Measurements from ENCODE around the gene ZC3HAV1L.
"Not testable (repeated sequence)": the region's sequence is repeated elsewhere in the genome, so short reads cannot be mapped to it uniquely, and the experiment has no call there.

ZC3HAV1L gene

DNA sequence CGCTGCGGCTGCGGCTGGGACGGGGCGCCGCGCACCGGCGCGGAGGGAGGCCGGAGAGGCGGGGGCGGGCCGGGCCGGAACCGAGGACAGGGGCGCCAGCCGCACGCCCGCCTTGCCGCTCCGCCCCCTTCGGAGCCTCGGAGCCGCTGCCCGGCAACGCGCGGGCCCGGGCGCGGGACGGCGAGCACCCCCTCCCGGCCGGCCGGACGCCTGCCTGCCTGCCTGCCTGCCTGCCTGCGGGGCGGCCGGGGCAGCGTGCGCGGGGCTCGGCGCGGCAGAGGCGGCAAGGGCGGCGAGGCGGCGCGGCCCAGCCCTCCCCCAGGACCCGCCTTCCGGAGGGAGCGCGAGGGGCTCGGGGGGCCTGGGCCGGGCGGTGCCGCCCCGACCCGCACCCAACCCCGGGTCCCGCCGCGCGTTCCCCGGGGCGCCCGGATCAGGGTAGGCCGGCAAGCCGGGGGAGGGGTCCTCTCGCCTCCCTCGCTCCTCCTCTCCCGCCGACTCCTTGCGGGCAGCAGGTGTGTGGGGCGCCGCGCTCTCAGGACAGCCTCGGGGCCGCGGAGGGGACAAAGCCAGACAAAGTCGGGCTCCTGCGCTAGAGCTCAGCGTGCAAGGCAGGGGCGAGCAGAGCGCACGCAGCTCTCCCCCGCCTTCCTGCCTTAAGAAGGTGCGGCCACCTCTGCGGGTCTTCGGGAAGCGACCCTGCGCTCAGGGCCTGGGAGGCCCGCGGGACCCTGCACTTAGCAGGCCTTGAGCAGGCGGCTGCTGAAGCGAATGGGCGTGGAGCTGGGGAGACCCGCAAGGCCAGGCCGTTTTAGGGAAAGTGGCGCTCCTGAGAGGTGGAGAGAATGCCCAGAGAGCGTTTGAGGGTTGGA is 54.3 kb downstream of the ZC3HAV1L start, which contains the start of gene KIAA1549:
Gene KIAA1549 (minus strand): TSS at position 58 of the 872 bp plus-strand sequence. CDS start 120 bp downstream, outside the sequence.
- Histone ChIP-seq H3K36me3 (ENCODE audit: control insufficient read depth in 1 of 2, insufficient read depth in 2 of 2, low read length in 2 of 2) (no peaks in the 10 kb centered on the region), H3K4me1 (ENCODE audit: control insufficient read depth in 1 of 2, insufficient read depth in 2 of 2, low read length in 2 of 2) (peaks cover 11 to 14% of the 10 kb centered on the region in 2 donors), H3K9me3 (ENCODE audit: control insufficient read depth in 1 of 2, low read length in 2 of 2) (no peaks in the 10 kb centered on the region), H3K4me3 (ENCODE audit: low read depth in 1 of 2, low read length in 2 of 2) (peak within 1 kb of the TSS; percentile 76), H3K27ac (ENCODE audit: low read depth, low read length) (no peak within 1 kb of the TSS), H3K27me3 (ENCODE audit: control insufficient read depth in 1 of 2, insufficient read depth in 2 of 2, low read length in 2 of 2) (peaks cover 0 to 12% of the 10 kb centered on the region in 2 donors), H3K9ac (ENCODE audit: low read depth in 1 of 2, low read length in 2 of 2) (peak within 1 kb of the TSS in 1 of 2 donors; percentile 44)

DNA sequence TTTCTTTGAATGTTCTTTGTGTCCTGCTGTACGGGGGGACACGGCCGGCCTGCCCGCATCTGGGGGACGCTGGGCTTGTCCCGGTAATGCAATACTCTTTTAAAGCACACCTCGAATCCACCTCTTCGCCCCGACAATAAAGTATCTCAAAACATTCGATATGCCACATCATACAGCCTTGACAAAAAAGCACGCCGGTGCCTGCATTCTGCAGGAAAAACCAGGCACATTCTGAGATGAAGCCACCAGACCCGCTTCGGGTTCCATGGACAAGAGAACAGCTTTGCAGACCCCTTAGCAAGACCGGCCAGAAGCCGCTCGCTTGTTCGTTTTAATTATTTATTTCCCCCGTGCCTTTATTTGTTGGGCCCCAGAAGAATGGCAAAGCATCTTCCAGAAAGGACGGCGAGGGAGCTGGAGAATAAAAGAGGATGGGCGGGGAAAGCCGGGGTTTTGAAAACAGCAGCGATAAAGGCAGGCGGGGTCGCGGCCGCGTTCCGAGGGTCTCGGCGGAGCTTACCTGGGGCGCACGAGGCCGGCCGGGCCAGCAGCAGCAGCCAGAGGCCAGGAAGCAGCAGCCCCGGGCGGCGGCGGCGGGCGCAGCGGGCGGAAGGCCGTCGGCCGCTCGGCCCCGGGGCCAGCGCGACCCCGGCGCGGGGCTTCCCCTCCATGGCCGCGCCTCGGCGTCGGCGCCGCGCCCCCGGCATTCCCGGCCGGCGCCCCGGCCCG is 55.1 kb downstream of the ZC3HAV1L start:
- peak overlapping the region in 1 of 2 donors; percentile 1 for H3K9ac ChIP-seq (ENCODE audit: low read depth in 1 of 2, low read length in 2 of 2)
- no peak overlapping the region for H3K27ac ChIP-seq (ENCODE audit: low read depth, low read length)
- H3K4me3 ChIP-seq (ENCODE audit: low read depth in 1 of 2, low read length in 2 of 2), result peak overlapping the region; percentile 60 to 76
- no peaks in the 10 kb centered on the region for H3K9me3 ChIP-seq (ENCODE audit: control insufficient read depth in 1 of 2, low read length in 2 of 2)
- peaks cover 11 to 14% of the 10 kb centered on the region in 2 donors for H3K4me1 ChIP-seq (ENCODE audit: control insufficient read depth in 1 of 2, insufficient read depth in 2 of 2, low read length in 2 of 2)
- no peaks in the 10 kb centered on the region for H3K36me3 ChIP-seq (ENCODE audit: control insufficient read depth in 1 of 2, insufficient read depth in 2 of 2, low read length in 2 of 2)
- H3K27me3 ChIP-seq (ENCODE audit: control insufficient read depth in 1 of 2, insufficient read depth in 2 of 2, low read length in 2 of 2), result peaks cover 0 to 12% of the 10 kb centered on the region in 2 donors

DNA sequence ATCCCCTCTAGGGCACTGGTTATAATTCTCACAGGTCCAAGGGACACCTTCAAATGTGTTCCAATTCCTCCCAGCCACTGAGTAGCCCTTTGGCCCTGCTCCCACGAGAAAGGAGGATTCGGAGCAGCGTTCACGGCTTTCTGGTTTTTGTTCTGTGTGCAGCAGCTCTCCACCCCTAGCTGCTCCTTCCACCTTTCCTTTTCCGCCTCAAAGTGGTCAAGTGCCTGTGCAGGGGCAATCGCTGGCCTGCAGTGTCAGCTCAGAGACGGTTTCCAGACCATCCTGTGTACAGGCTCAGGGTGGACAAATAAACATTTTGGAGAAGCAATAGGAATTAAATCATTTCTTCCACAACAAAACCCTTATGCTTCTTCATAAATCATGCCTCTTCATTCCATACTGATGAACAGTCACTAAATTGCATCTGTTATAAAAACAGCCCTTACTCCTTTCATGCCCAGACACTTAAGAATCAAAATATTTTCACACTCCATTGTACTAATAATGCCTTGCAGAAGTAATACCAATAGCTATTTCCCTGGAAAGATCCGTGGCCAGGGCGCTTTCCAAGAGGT is 55.8 kb downstream of the ZC3HAV1L start:
- no peaks in the 10 kb centered on the region for H3K36me3 ChIP-seq (ENCODE audit: control insufficient read depth in 1 of 2, insufficient read depth in 2 of 2, low read length in 2 of 2)
- peaks cover 11 to 14% of the 10 kb centered on the region in 2 donors for H3K4me1 ChIP-seq (ENCODE audit: control insufficient read depth in 1 of 2, insufficient read depth in 2 of 2, low read length in 2 of 2)
- H3K9ac ChIP-seq (ENCODE audit: low read depth in 1 of 2, low read length in 2 of 2), result no peak overlapping the region
- H3K9me3 ChIP-seq (ENCODE audit: control insufficient read depth in 1 of 2, low read length in 2 of 2), result no peaks in the 10 kb centered on the region
- H3K4me3 ChIP-seq (ENCODE audit: low read depth in 1 of 2, low read length in 2 of 2), result peak overlapping the region; percentile 60 to 76
- H3K27me3 ChIP-seq (ENCODE audit: control insufficient read depth in 1 of 2, insufficient read depth in 2 of 2, low read length in 2 of 2), result peaks cover 0 to 12% of the 10 kb centered on the region in 2 donors
- no peak overlapping the region for H3K27ac ChIP-seq (ENCODE audit: low read depth, low read length)

DNA sequence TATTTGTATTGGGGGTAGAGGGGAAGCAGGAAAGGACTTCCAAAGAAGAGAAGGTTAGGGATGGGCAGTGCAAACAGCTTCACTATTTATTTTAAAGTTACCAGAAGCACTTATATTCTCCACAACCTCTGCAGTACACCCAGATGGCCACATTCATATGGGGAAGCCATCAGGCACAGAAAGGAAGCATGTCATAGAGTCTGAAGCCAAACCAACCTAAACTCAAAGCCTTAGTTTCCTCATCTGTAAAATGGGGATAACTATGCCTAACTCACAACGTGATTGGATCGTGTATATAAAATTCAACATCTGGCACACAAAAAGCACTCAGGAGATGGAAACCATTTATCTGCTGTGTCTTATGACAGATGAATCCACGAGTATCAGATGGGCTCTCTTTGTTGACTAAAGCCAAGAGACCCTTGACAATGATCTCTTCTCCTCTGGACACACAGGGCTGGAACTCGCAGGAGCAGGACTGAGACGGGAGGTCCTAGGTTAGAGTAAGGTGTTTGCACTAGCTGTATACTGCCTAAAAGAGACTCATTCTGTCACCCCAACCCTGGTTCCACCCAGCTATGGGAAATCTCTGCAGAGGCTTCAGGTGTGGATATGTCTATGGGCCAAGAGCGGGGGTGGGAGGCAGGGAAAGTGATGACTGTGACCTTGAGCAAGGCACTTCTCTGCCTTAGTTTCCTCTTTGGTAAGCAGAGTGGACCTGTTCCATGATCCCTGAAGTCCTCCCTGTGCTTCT is 56.4 kb downstream of the ZC3HAV1L start:
- Histone ChIP-seq H3K4me1 (ENCODE audit: control insufficient read depth in 1 of 2, insufficient read depth in 2 of 2, low read length in 2 of 2) (peaks cover 11 to 14% of the 10 kb centered on the region in 2 donors), H3K9ac (ENCODE audit: low read depth in 1 of 2, low read length in 2 of 2) (no peak overlapping the region), H3K9me3 (ENCODE audit: control insufficient read depth in 1 of 2, low read length in 2 of 2) (no peaks in the 10 kb centered on the region), H3K27me3 (ENCODE audit: control insufficient read depth in 1 of 2, insufficient read depth in 2 of 2, low read length in 2 of 2) (peaks cover 0 to 12% of the 10 kb centered on the region in 2 donors), H3K36me3 (ENCODE audit: control insufficient read depth in 1 of 2, insufficient read depth in 2 of 2, low read length in 2 of 2) (no peaks in the 10 kb centered on the region), H3K4me3 (ENCODE audit: low read depth in 1 of 2, low read length in 2 of 2) (peak overlapping the region; percentile 60 to 76), H3K27ac (ENCODE audit: low read depth, low read length) (no peak overlapping the region)

DNA sequence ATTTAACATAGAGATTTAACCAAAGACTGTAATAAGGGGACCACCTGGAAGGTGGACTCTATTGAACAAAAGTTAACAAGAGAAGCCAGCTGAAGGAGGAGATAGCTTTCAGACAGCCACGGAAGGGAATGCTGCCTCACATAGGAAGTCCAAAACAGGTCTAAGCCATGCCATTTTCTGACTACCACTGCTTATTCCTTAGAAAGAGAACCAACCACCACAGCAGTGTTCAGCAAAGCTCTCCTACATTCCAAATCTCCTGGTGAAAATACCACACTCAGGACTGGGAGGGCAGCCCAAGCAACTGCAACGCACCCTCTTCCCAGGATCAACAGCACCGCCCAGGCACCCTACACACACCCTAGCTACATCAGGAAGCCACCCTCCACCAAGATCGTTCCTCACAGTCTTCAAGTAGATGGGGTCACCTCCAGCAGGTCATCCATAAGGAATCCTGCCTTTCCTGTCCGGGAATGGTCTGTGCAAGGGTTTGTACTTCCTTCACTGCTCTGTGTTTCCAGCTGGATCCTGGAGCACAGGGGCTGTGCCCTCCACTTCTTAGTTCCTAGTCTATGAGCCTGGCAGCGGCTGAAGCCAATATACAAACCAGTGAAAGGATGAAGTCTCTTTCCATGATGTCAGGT is 57.2 kb downstream of the ZC3HAV1L start:
- Histone ChIP-seq H3K27me3 (ENCODE audit: control insufficient read depth in 1 of 2, insufficient read depth in 2 of 2, low read length in 2 of 2) (peaks cover 0 to 12% of the 10 kb centered on the region in 2 donors), H3K9ac (ENCODE audit: low read depth in 1 of 2, low read length in 2 of 2) (no peak overlapping the region), H3K4me1 (ENCODE audit: control insufficient read depth in 1 of 2, insufficient read depth in 2 of 2, low read length in 2 of 2) (peaks cover 11 to 14% of the 10 kb centered on the region in 2 donors), H3K27ac (ENCODE audit: low read depth, low read length) (no peak overlapping the region), H3K4me3 (ENCODE audit: low read depth in 1 of 2, low read length in 2 of 2) (no peak overlapping the region), H3K9me3 (ENCODE audit: control insufficient read depth in 1 of 2, low read length in 2 of 2) (no peaks in the 10 kb centered on the region), H3K36me3 (ENCODE audit: control insufficient read depth in 1 of 2, insufficient read depth in 2 of 2, low read length in 2 of 2) (no peaks in the 10 kb centered on the region)

DNA sequence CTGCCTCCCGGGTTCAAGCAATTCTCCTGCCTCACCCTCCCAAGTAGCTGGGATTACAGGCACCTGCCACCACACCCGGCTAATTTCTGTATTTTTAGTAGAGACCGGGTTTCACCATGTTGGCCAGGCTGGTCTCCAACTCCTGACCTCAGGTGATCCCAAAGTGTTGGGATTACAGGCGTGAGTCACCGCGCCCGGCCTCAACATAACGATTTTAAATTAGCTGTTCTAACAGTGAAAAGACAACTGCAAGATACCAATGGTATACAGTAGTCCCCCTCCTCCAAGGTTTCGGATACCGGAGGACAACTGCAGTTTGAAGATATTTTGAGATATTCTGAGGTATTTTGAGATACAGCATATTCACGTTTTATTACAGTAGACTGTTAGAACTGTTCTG is 59.7 kb downstream of the ZC3HAV1L start:
- H3K27ac ChIP-seq (ENCODE audit: low read depth, low read length); H3K4me3 ChIP-seq (ENCODE audit: low read depth in 1 of 2, low read length in 2 of 2); H3K36me3 ChIP-seq (ENCODE audit: control insufficient read depth in 1 of 2, insufficient read depth in 2 of 2, low read length in 2 of 2); H3K9me3 ChIP-seq (ENCODE audit: control insufficient read depth in 1 of 2, low read length in 2 of 2); H3K27me3 ChIP-seq (ENCODE audit: control insufficient read depth in 1 of 2, insufficient read depth in 2 of 2, low read length in 2 of 2); H3K9ac ChIP-seq (ENCODE audit: low read depth in 1 of 2, low read length in 2 of 2): not testable (repeated sequence)
- peaks cover 9 to 11% of the 10 kb centered on the region in 2 donors for H3K4me1 ChIP-seq (ENCODE audit: control insufficient read depth in 1 of 2, insufficient read depth in 2 of 2, low read length in 2 of 2)

Data from duodenal mucosa (tissue), 2 donors.